C4-2B (cell line): ENCODE results near the gene CACNB2.

ENCODE experiments used
- ZFX ChIP-seq: fragments of 450-650 bp; IDR thresholded peaks from 2 replicates; pipeline ENCODE4 v1.6.1; 2017
- TF ChIP-seq, protein P1 (sequence below): fragments of 450-650 bp; conservative IDR thresholded peaks from 2 replicates; pipeline ENCODE4 v1.5.1; 2017; ENCODE audit warnings: mild to moderate bottlenecking

DNA sequence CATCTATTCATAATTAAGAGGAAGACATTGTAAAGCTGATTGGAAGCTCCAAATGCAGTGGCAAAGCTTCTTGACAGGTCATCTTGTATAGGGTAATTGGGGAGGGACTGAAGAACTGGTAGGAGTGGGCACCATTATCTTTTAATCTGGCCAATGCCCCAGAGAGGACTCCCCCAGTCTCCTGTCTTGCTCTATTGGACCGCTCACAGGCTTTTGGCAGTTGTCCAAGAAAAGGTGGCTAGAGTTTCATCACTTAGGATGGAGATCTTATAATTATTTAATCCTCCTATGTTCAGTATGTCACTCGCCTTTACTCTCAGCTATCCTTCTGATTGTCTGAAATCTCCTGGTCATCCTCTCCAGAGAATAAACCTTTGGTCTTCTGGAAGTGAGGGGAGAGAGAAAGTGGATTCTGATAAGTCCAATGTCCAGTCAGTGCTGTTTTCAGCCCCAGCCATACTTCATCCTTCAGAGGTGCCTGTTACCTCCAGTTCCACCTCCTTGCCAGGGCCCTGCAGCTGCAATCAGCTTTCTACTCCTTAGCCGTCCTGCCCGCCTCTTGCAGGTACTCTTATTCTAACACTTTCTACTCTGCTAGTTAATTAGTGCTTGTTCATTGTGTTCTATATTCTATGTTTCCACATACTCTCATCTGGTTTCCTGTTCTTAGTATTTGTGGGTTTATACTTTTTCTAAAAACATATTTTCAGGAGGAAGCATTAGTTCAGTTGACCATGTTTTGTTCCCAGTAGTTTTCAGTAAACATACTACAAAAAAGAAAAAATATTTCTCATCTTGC lies 269.6 kb downstream of the CACNB2 start:
- TF ChIP-seq, protein P1, sequence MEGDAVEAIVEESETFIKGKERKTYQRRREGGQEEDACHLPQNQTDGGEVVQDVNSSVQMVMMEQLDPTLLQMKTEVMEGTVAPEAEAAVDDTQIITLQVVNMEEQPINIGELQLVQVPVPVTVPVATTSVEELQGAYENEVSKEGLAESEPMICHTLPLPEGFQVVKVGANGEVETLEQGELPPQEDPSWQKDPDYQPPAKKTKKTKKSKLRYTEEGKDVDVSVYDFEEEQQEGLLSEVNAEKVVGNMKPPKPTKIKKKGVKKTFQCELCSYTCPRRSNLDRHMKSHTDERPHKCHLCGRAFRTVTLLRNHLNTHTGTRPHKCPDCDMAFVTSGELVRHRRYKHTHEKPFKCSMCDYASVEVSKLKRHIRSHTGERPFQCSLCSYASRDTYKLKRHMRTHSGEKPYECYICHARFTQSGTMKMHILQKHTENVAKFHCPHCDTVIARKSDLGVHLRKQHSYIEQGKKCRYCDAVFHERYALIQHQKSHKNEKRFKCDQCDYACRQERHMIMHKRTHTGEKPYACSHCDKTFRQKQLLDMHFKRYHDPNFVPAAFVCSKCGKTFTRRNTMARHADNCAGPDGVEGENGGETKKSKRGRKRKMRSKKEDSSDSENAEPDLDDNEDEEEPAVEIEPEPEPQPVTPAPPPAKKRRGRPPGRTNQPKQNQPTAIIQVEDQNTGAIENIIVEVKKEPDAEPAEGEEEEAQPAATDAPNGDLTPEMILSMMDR, result no peak
- no peak for TF ChIP-seq ZFX
